GM21717 (cell line): ENCODE data around the gene CHRNA9.

Source experiments
- ATAC-seq: cut with Tn5 transposase; IDR thresholded peaks from one replicate; pipeline ENCODE4 v1.9.1; 2021; ENCODE audit warnings: mild to moderate bottlenecking, moderate library complexity; ENCODE audit not compliant: unreplicated experiment

Gene CHRNA9

GRCh38 chr4:40308528-40309122 is 26.5 kb upstream of the CHRNA9 start:
- ATAC-seq = no peak

DNA sequence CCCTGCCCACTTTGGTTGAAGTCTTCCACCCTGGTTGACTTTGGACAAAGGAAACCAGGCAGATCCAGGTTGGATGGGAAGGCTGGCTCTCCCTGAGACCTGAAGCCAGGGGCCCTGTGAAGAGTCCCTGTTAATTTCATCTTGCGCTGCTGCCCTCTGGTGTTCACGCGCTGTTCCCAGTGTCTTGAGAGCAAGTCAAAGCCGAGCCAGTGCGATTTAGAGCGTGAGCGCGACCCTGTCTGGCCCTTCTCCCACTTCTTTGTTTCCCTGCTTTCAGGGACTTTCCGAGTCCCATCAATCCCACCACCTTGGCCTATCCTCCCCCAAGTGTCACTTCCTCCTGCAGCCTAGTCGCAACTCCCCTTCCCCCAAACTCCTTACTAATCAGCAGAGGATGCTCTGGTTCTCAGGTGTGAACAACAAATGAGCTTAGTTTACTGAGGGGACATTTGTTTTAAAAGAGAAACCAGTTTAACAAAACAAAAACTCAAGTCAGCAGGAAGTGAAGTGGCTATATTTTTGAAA is 25.8 kb upstream of the CHRNA9 start:
- peak; percentile 43 for ATAC-seq

DNA sequence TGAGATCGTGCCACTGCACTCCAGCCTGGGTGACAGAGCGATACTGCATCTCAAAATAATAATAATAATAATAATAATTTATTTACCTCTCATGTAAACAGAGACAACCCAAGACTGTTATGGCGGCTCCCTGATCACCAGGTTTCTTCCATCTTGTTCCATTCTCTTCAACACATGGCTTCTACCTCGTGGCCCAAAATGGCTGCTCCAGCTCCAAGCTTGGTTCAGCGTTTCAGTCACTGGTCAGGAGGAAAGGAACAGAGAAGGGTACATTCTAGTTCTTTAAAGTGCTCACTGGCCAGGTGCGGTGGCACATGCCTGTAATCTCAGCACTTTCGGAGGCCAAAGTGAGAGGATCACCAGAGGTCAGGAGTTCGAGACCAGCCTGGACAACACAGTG is 24.9 kb upstream of the CHRNA9 start:
- ATAC-seq = no peak

GRCh38 chr4:40311811-40312346 is 23.3 kb upstream of the CHRNA9 start:
- no peak for ATAC-seq

- ATAC-seq = no peak
These were observed 20.2 kb upstream of the CHRNA9 start for GRCh38 chr4:40314951-40315350.

- ATAC-seq = no peak
These were observed 18.8 kb upstream of the CHRNA9 start for GRCh38 chr4:40316333-40316781.

DNA sequence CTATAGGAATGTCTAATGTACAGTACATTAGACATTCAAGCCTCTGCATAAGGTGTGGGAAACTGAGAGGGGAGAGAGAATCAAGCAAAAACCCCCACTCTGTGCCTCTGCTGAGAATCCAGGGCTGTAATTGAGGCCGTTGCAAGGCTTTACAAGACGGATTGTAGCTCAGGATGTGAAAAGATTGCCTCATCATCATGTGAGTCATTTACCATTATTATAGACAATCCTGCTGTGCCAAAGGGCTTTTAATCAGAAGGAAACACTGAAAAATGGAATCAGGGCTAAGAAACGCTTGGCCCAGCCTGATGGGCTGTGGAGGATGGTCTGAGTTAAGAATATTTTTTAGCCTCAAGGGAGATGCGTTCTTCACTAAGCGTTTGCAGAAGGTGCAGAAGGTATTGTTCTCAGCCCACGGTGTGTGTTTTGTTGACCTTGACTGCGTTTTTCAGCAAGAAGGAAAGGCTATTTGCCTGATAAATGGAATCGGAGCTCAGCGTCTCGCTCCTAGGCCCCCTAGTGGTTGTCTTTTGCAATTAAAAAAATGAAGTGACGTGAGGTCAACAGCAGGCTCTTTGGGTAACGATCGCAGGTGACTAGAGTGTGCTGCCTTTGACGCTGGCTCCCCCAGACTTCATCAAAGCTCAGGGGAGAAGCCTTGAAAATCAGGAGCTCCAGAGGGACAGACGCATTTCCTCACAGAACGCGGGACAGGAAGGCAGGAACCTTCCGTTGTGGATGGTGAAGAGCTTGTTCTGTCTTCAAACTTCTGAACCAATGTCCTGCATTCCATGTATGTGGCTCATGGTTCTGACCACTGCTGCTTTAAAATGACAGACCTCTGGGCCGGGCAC is 18.1 kb upstream of the CHRNA9 start:
- ATAC-seq = no peak

DNA sequence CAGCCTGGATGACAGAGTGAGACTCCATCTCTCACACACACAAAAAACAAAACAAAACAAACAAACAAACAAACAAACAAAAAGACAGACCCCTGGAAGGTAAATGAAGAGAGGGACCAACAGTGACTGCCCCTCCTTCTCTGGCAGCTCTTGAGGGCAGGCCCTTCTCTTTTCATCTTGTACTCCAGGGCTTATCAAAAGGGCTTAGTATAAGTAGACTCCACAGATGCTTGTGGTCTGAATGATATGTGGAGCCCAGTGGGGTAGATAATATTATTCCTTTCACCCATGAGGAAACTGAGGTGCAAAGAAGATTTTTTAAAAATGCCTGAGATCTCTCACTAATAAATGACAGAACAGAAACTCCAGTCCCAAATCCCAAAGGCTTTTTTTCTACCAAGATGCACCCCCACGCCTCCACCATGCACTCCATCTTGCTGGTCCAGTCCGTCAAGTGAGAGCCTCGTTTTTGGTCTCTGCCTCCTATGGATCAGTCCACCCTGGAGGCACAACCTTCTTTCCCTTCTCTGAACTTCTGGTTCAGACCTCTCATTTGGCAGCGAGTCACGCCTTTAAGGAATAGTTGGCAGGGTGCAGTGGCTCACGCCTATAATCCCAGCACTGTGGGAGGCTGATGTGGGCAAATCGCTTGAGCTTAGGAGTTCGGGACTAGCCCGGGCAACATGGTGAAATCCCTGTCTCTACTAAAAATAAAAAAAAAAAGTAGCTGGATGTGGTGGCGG is 17.0 kb upstream of the CHRNA9 start:
- ATAC-seq = no peak

- ATAC-seq = no peak
These were observed 13.4 kb upstream of the CHRNA9 start for GRCh38 chr4:40321574-40322275.

- ATAC-seq = no peak
These were observed 12.3 kb upstream of the CHRNA9 start for GRCh38 chr4:40322811-40323210.

DNA sequence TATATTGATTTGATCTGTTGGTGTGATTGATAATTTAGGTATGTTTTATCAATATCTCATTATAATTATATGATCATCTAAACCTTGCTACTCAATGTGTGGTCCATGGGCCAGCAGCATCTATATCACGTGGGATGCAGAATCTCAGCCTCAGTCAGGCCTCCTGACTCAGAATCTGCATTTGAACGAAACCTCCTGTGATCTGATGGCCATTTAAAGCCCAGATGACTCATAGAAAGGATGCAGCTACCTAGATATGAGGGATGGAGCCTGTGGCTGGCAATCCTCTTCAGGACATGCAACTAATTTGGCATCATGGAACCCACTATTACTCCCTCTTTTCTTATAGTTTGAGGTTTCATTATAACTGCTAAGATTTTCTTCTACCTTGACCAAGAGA is 11.3 kb upstream of the CHRNA9 start:
- no peak for ATAC-seq

DNA sequence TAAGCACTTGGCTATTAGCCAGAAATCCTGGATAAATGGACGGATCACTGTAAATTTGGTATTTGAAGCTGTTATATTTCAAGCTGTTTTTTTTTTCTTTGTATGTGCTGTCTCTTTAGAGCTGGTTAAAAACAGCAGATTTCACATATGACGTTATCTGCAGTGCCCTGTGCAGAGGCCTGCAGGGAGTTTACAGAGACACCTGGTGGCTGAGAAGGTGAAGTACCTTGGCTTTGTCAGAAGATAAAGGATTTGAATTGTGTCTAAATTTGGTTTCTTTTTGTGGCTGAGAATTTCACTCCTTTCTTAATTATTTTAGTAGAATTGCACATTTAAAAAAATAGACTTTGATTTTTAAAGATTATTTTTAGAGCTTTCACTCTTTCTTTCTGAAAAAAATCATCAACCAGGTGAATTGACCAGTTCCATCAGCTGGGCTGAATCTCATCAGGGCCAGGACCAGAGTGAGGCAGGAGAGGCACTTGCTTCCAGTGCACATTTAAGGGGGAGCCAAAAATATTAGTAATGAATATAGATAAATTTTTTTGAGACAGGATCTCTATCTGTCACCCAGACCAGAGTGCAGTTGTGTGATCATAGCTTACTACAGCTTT is 9.6 kb upstream of the CHRNA9 start:
- peak; percentile 89 for ATAC-seq

GRCh38 chr4:40327340-40327739 is 7.8 kb upstream of the CHRNA9 start:
- no peak for ATAC-seq

DNA sequence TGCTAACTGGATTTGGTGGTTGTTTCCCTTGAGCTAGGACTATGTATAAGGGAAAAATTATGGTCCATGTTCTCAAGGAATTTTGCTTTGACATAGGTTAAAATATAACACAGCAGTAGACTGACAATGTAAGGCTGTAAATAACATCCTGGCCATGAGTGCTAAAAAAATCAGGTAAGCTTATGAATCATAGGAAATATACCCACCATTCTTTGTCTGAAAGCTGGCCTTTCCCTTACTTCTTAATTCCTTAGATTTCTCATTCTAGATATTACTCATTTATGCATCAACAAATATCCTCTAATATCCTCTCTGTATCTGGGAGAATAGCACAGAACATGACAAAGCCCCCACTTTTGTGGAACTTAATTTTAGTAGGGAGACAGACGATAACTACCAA is 6.8 kb upstream of the CHRNA9 start:
- no peak for ATAC-seq

DNA sequence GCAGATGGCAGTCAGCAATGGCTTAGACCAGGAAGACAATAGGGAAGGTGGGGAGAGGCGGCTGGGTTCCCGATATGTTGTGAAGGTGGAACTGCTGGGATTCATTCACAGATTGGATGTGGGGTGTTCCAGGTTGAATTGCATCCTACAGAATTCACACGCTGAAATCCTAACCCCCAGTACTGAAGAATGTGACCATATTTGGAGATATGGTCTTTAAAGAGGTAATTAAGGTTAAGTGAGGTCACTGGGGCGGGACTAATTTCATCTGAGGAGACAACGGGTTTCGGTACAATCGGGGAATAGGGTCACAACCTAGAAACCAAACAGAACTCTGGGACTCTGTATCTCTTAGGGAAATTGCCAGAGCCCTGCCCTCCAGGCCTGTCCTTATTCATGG is 5.3 kb upstream of the CHRNA9 start:
- ATAC-seq = no peak

DNA sequence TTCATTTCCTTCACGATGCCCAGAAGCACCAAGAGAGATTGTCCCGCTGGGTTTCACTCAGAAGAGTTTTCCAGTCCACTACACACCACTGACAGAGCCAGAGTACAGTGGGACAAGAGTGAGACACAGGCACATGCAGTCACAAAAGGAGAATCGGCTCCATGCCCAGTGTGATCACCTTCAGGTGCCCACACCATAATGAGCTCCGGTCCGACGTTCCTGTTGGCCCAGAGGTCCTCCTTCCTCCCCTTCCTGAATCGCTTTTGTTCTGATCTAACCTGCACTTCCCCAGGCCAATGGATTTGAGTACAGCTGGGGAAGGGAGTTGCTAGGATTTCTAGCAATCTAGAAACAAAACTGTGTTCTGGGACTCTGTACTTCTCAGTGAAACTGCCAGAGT is 4.6 kb upstream of the CHRNA9 start:
- no peak for ATAC-seq

DNA sequence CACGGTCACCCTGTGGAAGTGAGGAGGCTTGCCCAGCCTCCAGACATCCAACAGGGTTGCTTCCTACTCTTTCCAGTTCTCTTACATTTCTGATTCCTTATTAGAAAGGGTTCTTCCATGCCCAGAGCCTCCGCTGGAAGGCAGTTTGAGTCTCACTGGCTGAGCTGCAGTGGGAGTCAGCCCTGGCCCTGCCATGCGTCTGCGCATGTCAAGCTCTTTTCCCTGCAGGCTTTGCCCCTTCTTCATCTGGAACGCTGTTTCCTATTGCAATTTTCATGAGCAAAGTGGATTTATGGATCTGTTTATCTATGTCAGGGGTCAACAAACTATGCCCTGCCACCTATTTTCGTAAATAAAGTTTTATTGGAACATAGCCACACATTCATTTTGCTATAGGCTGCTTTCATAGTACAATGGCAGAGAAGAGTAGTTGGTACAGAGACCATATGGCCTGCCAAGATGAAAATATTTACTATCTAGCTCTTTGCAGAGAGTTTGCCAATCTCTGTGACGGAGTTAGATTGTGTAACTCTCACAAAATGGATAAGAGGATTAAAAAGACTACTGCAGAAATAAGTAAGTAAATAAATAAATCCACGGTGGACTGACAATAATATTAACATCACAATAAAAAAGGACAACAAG is 3.9 kb upstream of the CHRNA9 start:
- no peak for ATAC-seq

- no peak for ATAC-seq
These were observed 3.2 kb upstream of the CHRNA9 start for GRCh38 chr4:40331961-40332360.

- ATAC-seq = no peak
These were observed 1.2 kb upstream of the CHRNA9 start for GRCh38 chr4:40333921-40334352.

DNA sequence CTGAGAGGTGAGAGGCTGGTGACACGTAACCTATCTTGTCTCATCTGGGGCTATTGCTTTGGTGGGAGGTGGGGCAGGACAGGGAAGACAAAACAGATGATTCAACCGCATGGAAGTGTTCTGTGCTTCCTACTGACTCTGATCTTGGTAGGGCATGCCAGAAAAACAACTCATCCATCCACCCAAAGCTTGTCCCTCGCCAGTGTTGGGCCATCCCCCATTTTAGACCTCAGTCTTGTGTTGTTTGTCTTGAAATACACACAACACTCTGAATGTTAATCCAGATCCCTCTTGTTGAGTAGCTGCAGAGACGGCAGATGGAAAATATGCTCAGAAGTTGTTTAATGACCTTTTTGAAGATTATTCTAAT is 377 bp downstream of the CHRNA9 start:
- ATAC-seq = no peak
